ENCODE data around the gene EXOC6B. TPM values are rescaled to one million over a fixed set of nuclear protein-coding genes. Genes with fewer than 3 reads are reported as not detected.

EXOC6B gene
- total and polyA plus RNA-seq, 8 donors = 2.4 to 19.2 (median 11.3) TPM

- H3K27me3 ChIP-seq = no peaks in the 10 kb centered on the region
- FAIRE-seq (peak; percentile 57), DNase-seq (no peak), ATAC-seq (peak; percentile 56 to 89 (median 83))
- TF ChIP-seq CTCF (IDR thresholded peaks at IDR 0.05) = peak in 3 of 4 donors; percentile 35 to 53 (median 42)
- no peak overlapping the region for H3K4me3 ChIP-seq
- H3K9me3 ChIP-seq = no peaks in the 10 kb centered on the region
- WGBS, 2 donors = 16% methylated on average over 2 of the region's 2 CpGs
- no peaks in the 10 kb centered on the region for H3K4me1 ChIP-seq
- no peaks in the 10 kb centered on the region for H3K36me3 ChIP-seq
- intact Hi-C loops (cut with DNase I) = loop anchor here in 1 of 3 donors (10.0 kb wide), 1 partner anchor 821 kb away; no protein-coding TSS in a partner anchor
- H3K27ac ChIP-seq = no peak overlapping the region
Measured at GRCh38 chr2:72745679-72746368, 80.0 kb downstream of the EXOC6B start.

GRCh38 chr2:72744049-72744448 lies 81.8 kb downstream of the EXOC6B start:
- H3K4me3 ChIP-seq = no peak overlapping the region
- no peaks in the 10 kb centered on the region for H3K36me3 ChIP-seq
- no peak overlapping the region for H3K27ac ChIP-seq
- FAIRE-seq = no peak
- no peak for ATAC-seq
- no peak for TF ChIP-seq CTCF (IDR thresholded peaks at IDR 0.05)
- H3K9me3 ChIP-seq = no peaks in the 10 kb centered on the region
- H3K27me3 ChIP-seq = no peaks in the 10 kb centered on the region
- DNase-seq = no peak
- no peaks in the 10 kb centered on the region for H3K4me1 ChIP-seq
- intact Hi-C loops (cut with DNase I) = loop anchor here in 1 of 3 donors (10.0 kb wide), 1 partner anchor 819 kb away; no protein-coding TSS in a partner anchor

- DNase-seq = no peak
- H3K36me3 ChIP-seq = no peaks in the 10 kb centered on the region
- ATAC-seq = peak in 1 of 4 donors; percentile 47
- no peak for FAIRE-seq
- 54 to 63% methylated on average over 2 of the region's 2 CpGs for WGBS, 2 donors
- no peak overlapping the region for H3K27ac ChIP-seq
- H3K4me1 ChIP-seq = no peaks in the 10 kb centered on the region
- intact Hi-C loops (cut with DNase I) = loop anchor here in 1 of 3 donors (10.0 kb wide), 1 partner anchor 819 kb away; no protein-coding TSS in a partner anchor
- no peaks in the 10 kb centered on the region for H3K27me3 ChIP-seq
- no peak for TF ChIP-seq CTCF (IDR thresholded peaks at IDR 0.05)
- H3K4me3 ChIP-seq = no peak overlapping the region
- no peaks in the 10 kb centered on the region for H3K9me3 ChIP-seq
Measured at GRCh38 chr2:72743481-72743880, 82.4 kb downstream of the EXOC6B start.

DNA sequence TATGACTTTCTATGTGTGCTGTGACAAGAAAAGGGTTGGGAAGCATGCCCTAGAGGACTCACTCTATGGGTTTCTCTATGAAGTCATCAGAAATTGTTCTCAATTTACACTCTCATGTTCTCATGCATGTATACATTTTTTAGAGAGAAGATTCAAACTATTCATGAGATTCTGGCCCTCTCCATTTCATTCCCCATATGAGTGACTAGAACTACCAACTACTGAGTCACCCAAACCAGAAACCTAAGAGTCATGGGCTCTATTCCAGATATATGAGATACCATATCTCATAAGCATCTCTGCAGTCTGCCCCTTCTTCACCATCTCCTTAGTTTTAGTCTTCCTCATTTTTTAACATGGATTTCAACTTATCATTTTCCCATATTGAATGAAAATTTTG lies 87.7 kb downstream of the EXOC6B start:
- H3K4me3 ChIP-seq = no peak overlapping the region
- H3K27me3 ChIP-seq = no peaks in the 10 kb centered on the region
- FAIRE-seq (no peak), ATAC-seq (no peak), DNase-seq (no peak)
- intact Hi-C loops (cut with DNase I) = no loop called here
- no peaks in the 10 kb centered on the region for H3K36me3 ChIP-seq
- no peaks in the 10 kb centered on the region for H3K9me3 ChIP-seq
- no peak overlapping the region for H3K27ac ChIP-seq
- H3K4me1 ChIP-seq = no peaks in the 10 kb centered on the region
- no peak for TF ChIP-seq CTCF (IDR thresholded peaks at IDR 0.05)

DNA sequence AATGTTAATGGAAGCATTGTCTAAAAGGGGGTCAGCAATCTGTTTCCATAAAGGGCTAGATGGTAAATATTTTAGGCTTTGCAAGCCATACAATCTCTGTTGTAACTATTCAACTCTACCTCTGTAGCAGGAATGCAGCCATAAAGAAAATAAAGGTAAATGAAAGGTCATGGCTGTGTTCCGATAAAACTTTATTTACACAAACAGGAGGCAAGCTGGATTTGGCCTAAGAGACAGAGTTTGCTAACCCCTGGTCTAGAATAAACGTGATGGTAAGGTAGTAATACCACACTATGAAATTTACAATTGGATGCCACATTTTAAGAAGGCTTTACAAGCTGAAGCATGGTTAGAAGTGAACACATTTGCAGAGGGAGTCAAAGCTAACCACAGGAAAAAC lies 91.4 kb downstream of the EXOC6B start:
- DNase-seq (no peak), ATAC-seq (no peak), FAIRE-seq (no peak)
- no peaks in the 10 kb centered on the region for H3K27me3 ChIP-seq
- no peaks in the 10 kb centered on the region for H3K9me3 ChIP-seq
- no peak overlapping the region for H3K4me3 ChIP-seq
- no peak for TF ChIP-seq CTCF (IDR thresholded peaks at IDR 0.05)
- intact Hi-C loops (cut with DNase I) = no loop called here
- WGBS, 2 donors = 92 to 97% methylated on average over 2 of the region's 2 CpGs
- H3K36me3 ChIP-seq = no peaks in the 10 kb centered on the region
- no peak overlapping the region for H3K27ac ChIP-seq
- H3K4me1 ChIP-seq = no peaks in the 10 kb centered on the region

All from pancreas (tissue), 10 donors.